IMR-90 (cell line): ENCODE results near the gene BNIP2. TPM values are rescaled to one million over a fixed set of nuclear protein-coding genes. Genes with fewer than 3 reads are reported as not detected.

Experiments
- ATAC-seq: fragments of 200-7000 bp; cut with Tn5 transposase; 2 replicates; pipeline ENCODE4 v1.9.1; 2020; ENCODE audit warnings: low read depth, mild to moderate bottlenecking, moderate library complexity
- BruUV-seq: library from RNA; stranded (reverse); fragments of 400-500 nt; replicated peaks from 2 replicates; lab custom pipeline; 2021; lab: Mats Ljungman, UMichigan
- CTCF ChIA-PET: fragments of 300-600 bp; formaldehyde crosslinking; extraction: SDS; loops from one replicate; lab custom pipeline; 2021; ENCODE audit warnings: antibody characterized with exemption; lab: Yijun Ruan, JAX
- POLR2A ChIA-PET: fragments of 300-600 bp; sonication (Branson Sonifier 250); formaldehyde crosslinking; loops from one replicate; lab custom pipeline; 2022; ENCODE audit warnings: antibody characterized with exemption; ENCODE audit not compliant: unreplicated experiment; lab: Charles Lee
- DNase-seq: peaks from one replicate; pipeline ENCODE4 v3.0.0; 2013
- H2AFZ ChIP-seq: replicated peaks from 2 replicates; pipeline ENCODE3; 2013; ENCODE audit warnings: low read length, mild to moderate bottlenecking; ENCODE audit not compliant: poor library complexity
- H2AK5ac ChIP-seq: 2 replicates; pipeline ENCODE4 v1.6.1; 2013; ENCODE audit warnings: low read depth, low read length, inconsistent platforms
- H2AK9ac ChIP-seq: replicated peaks from 2 replicates; pipeline ENCODE3; 2013; ENCODE audit warnings: mild to moderate bottlenecking, low read depth, low read length, moderate library complexity; ENCODE audit not compliant: poor library complexity
- H2BK120ac ChIP-seq: 2 replicates; pipeline ENCODE4 v1.6.1; 2013; ENCODE audit warnings: low read depth, low read length, inconsistent platforms
- H2BK15ac ChIP-seq: 3 replicates; pipeline ENCODE4 v1.6.1; 2013; ENCODE audit warnings: low read depth, low read length, inconsistent platforms
- H2BK20ac ChIP-seq: 2 replicates; pipeline ENCODE4 v1.6.1; 2013; ENCODE audit warnings: low read depth, mild to moderate bottlenecking, inconsistent platforms, low read length, moderate library complexity
- H2BK5ac ChIP-seq: 2 replicates; pipeline ENCODE4 v1.6.1; 2013; ENCODE audit warnings: mild to moderate bottlenecking, low read depth, low read length, inconsistent platforms; ENCODE audit not compliant: poor library complexity, severe bottlenecking
- H3K14ac ChIP-seq: replicated peaks from 2 replicates; pipeline ENCODE4 v1.6.1; 2013; ENCODE audit warnings: low read depth, low read length, inconsistent platforms
- H3K18ac ChIP-seq: 2 replicates; pipeline ENCODE4 v1.6.1; 2013; ENCODE audit warnings: low read depth, low read length, control low read depth
- H3K23ac ChIP-seq: 2 replicates; pipeline ENCODE4 v1.6.1; 2013; ENCODE audit warnings: low read depth, low read length, inconsistent platforms
- H3K27ac ChIP-seq: 2 replicates; pipeline ENCODE4 v1.5.1; 2013; ENCODE audit warnings: mild to moderate bottlenecking, control low read depth, low read length; ENCODE audit not compliant: insufficient read depth
- H3K27me3 ChIP-seq: 2 replicates; pipeline ENCODE4 v1.6.1; 2013; ENCODE audit warnings: low read length; ENCODE audit not compliant: control insufficient read depth, insufficient read depth
- H3K36me3 ChIP-seq: 2 replicates; pipeline ENCODE4 v1.6.1; 2013; ENCODE audit warnings: low read length, mixed read lengths; ENCODE audit not compliant: control insufficient read depth, insufficient read depth
- H3K4ac ChIP-seq: 2 replicates; pipeline ENCODE4 v1.6.1; 2013; ENCODE audit warnings: low read depth, low read length, inconsistent platforms
- H3K4me1 ChIP-seq: 2 replicates; pipeline ENCODE4 v1.6.1; 2013; ENCODE audit warnings: low read length, mixed read lengths; ENCODE audit not compliant: control insufficient read depth, insufficient read depth
- H3K4me2 ChIP-seq: 2 replicates; pipeline ENCODE4 v1.6.1; 2013; ENCODE audit warnings: low read depth, mild to moderate bottlenecking, control low read depth, low read length, moderate library complexity
- H3K4me3 ChIP-seq: 2 replicates; pipeline ENCODE4 v1.5.1; 2013; ENCODE audit warnings: low read depth, mild to moderate bottlenecking, control low read depth, low read length, moderate library complexity; ENCODE audit not compliant: insufficient read depth
- H3K56ac ChIP-seq: 2 replicates; pipeline ENCODE4 v1.6.1; 2013; ENCODE audit warnings: low read length, inconsistent platforms; ENCODE audit not compliant: insufficient read depth; ENCODE audit errors: extremely low read depth
- H3K79me1 ChIP-seq, 2 experiments: 2 replicates each; pipeline ENCODE4 v1.6.1; 2013; ENCODE audit warnings: low read length in 2 of 2, inconsistent platforms in 1 of 2, low read depth in 1 of 2
- H3K9ac ChIP-seq: 2 replicates; pipeline ENCODE4 v1.6.1; 2013; ENCODE audit warnings: low read depth, low read length, control low read depth
- H3K9me1 ChIP-seq: 2 replicates; pipeline ENCODE4 v1.6.1; 2013; ENCODE audit warnings: low read length, inconsistent platforms; ENCODE audit not compliant: insufficient read depth
- H3K9me3 ChIP-seq: 2 replicates; pipeline ENCODE4 v1.6.1; 2013; ENCODE audit warnings: low read length; ENCODE audit not compliant: control insufficient read depth, insufficient read depth
- H4K20me1 ChIP-seq: 2 replicates; pipeline ENCODE4 v1.6.1; 2013; ENCODE audit warnings: low read length, inconsistent platforms; ENCODE audit not compliant: insufficient read depth
- H4K5ac ChIP-seq: 2 replicates; pipeline ENCODE4 v1.6.1; 2013; ENCODE audit warnings: mild to moderate bottlenecking, low read depth, low read length, control low read depth
- H4K8ac ChIP-seq, 2 experiments: 2 replicates each; pipeline ENCODE4 v1.6.1; 2013; ENCODE audit warnings: low read depth in 2 of 2, low read length in 2 of 2, control low read depth in 1 of 2, inconsistent platforms in 1 of 2
- H4K91ac ChIP-seq: 2 replicates; pipeline ENCODE4 v1.6.1; 2013; ENCODE audit warnings: low read depth, low read length, inconsistent platforms; ENCODE audit not compliant: insufficient read depth
- CHD1 ChIP-seq: IDR thresholded peaks from 2 replicates; pipeline ENCODE4 v1.6.1; 2012; ENCODE audit warnings: low read depth, low read length, improper control_type of control experiment
- CTCF ChIP-seq: conservative IDR thresholded peaks from 2 replicates; pipeline ENCODE4 v1.5.1; 2012; ENCODE audit warnings: mild to moderate bottlenecking, low read depth, low read length, improper control_type of control experiment
- FOS ChIP-seq: fragments of 150-350 bp; IDR thresholded peaks from 2 replicates; pipeline ENCODE4 v1.6.1; 2016; ENCODE audit warnings: low read depth, low read length
- MAFK ChIP-seq: IDR thresholded peaks from 2 replicates; pipeline ENCODE4 v1.6.1; 2012; ENCODE audit warnings: low read depth, low read length, improper control_type of control experiment
- MAZ ChIP-seq: IDR thresholded peaks from 2 replicates; pipeline ENCODE4 v1.6.1; 2012; ENCODE audit warnings: low read depth, mild to moderate bottlenecking, low read length, improper control_type of control experiment, moderate library complexity, borderline replicate concordance
- MXI1 ChIP-seq: IDR thresholded peaks from 2 replicates; pipeline ENCODE4 v1.6.1; 2012; ENCODE audit warnings: low read depth, mild to moderate bottlenecking, low read length, moderate library complexity, borderline replicate concordance
- RAD21 ChIP-seq: IDR thresholded peaks from 2 replicates; pipeline ENCODE4 v1.6.1; 2012; ENCODE audit warnings: low read length, improper control_type of control experiment
- RCOR1 ChIP-seq: IDR thresholded peaks from 2 replicates; pipeline ENCODE4 v1.6.1; 2012; ENCODE audit warnings: mild to moderate bottlenecking, low read length, improper control_type of control experiment; ENCODE audit not compliant: insufficient replicate concordance
- SMC3 ChIP-seq: fragments of 150-350 bp; IDR thresholded peaks from 2 replicates; pipeline ENCODE4 v1.6.1; 2016; ENCODE audit warnings: low read depth, mild to moderate bottlenecking, antibody characterized with exemption, low read length, moderate library complexity
- USF2 ChIP-seq: fragments of 150-350 bp; IDR thresholded peaks from 2 replicates; pipeline ENCODE4 v1.6.1; 2017; ENCODE audit warnings: mild to moderate bottlenecking, antibody characterized with exemption, low read length, low read depth
- WGBS, 2 experiments: methylation state at CpG; one replicate each; pipeline versions ENCODE4 v1.1.5 to v1.1.7; 2013; ENCODE audit warnings: missing lambda C conversion rate in 2 of 2; ENCODE audit not compliant: insufficient read length in 1 of 2; ENCODE audit errors: extremely low coverage in 2 of 2; 5-methylcytosine and 5-hydroxymethylcytosine counted together
- dilution Hi-C: fragments of 300-500 bp; cut with HindIII; formaldehyde crosslinking; loops from one replicate; pipeline ENCODE4 v1.14.3; 2018; ENCODE audit warnings: low sequenced_read_pairs; ENCODE audit not compliant: unreplicated experiment
- in situ Hi-C: fragments of 300-500 bp; cut with MboI; formaldehyde crosslinking; loops from 3 replicates; pipeline ENCODE4 v1.14.3; 2019; ENCODE audit warnings: low sequenced_read_pairs, inconsistent platforms, mixed read lengths
- intact Hi-C: fragments of 100-400 bp; cut with micrococcal nuclease; formaldehyde crosslinking; loops from 2 replicates; pipeline ENCODE4 v1.10.0; 2022
- polyA plus RNA-seq, 3 experiments: library from polyadenylated mRNA; depleted of rRNA; stranded (reverse); fragments of >200 nt; gene quantifications; 2 replicates each; pipeline ENCODE4 v1.2.3, GENCODE V29; 2012; ENCODE audit warnings: low replicate concordance in 1 of 3
- total RNA-seq: library from RNA; depleted of rRNA; stranded (reverse); fragments of >200 nt; gene quantifications from 2 replicates; pipeline ENCODE4 v1.2.3, GENCODE V29; 2012
- TF ChIP-seq, protein P1 (sequence below): fragments of 150-350 bp; IDR thresholded peaks from 2 replicates; pipeline ENCODE4 v1.6.1; 2016; ENCODE audit warnings: low read depth, mild to moderate bottlenecking, low read length, moderate library complexity, borderline replicate concordance

BNIP2 gene
- total and polyA plus RNA-seq, 2 of the 4 experiments (the other 2 are of a cell fraction): 36.9 to 47.3 TPM

- H2BK20ac ChIP-seq: no peak overlapping the region
- no peak overlapping the region for H2BK5ac ChIP-seq
- CTCF ChIA-PET: no interaction called here
- no peak overlapping the region for H3K4me2 ChIP-seq
- dilution Hi-C loops: no loop called here
- no peak overlapping the region for H3K27ac ChIP-seq
- intact Hi-C loops: no loop called here
- H3K23ac ChIP-seq: no peak overlapping the region
- no peak overlapping the region for H3K4ac ChIP-seq
- no TSS peak for BruUV-seq
- H3K4me1 ChIP-seq: no peaks in the 10 kb centered on the region
- H2AK9ac ChIP-seq: no peak overlapping the region
- TF ChIP-seq, protein P1, sequence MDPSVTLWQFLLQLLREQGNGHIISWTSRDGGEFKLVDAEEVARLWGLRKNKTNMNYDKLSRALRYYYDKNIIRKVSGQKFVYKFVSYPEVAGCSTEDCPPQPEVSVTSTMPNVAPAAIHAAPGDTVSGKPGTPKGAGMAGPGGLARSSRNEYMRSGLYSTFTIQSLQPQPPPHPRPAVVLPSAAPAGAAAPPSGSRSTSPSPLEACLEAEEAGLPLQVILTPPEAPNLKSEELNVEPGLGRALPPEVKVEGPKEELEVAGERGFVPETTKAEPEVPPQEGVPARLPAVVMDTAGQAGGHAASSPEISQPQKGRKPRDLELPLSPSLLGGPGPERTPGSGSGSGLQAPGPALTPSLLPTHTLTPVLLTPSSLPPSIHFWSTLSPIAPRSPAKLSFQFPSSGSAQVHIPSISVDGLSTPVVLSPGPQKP: no peak
- TF ChIP-seq MAZ (no peak), RAD21 (no peak), FOS (no peak), MXI1 (no peak), CHD1 (no peak), USF2 (no peak), MAFK (no peak), SMC3 (no peak), RCOR1 (no peak), CTCF (no peak)
- DNase-seq: no peak
- H4K8ac ChIP-seq: no peak overlapping the region
- H3K56ac ChIP-seq: no peak overlapping the region
- no peak overlapping the region for H3K4me3 ChIP-seq
- in situ Hi-C loops: no loop called here
- no peak overlapping the region for H2BK120ac ChIP-seq
- ATAC-seq: no peak
- POLR2A ChIA-PET: no interaction called here
- no peak overlapping the region for H3K14ac ChIP-seq
- H3K18ac ChIP-seq: no peak overlapping the region
- H2BK15ac ChIP-seq: no peak overlapping the region
- H4K5ac ChIP-seq: no peak overlapping the region
- H3K9ac ChIP-seq: no peak overlapping the region
- H3K36me3 ChIP-seq: no peaks in the 10 kb centered on the region
- no peaks in the 10 kb centered on the region for H3K9me1 ChIP-seq
- H2AK5ac ChIP-seq: no peak overlapping the region
- WGBS, 2 experiments: 68% methylated on average over 2 of the region's 3 CpGs; no CpG with 5 or more reads in 1 of the 2 experiments
- no peak overlapping the region for H2AFZ ChIP-seq
- no peak overlapping the region for H4K91ac ChIP-seq
- H4K20me1 ChIP-seq: no peaks in the 10 kb centered on the region
- H3K79me1 ChIP-seq: no peaks in the 10 kb centered on the region
- H3K27me3 ChIP-seq: peaks cover 23% of the 10 kb centered on the region
- no peaks in the 10 kb centered on the region for H3K9me3 ChIP-seq
These were observed 72.7 kb downstream of the BNIP2 start for GRCh38 chr15:59616379-59616778.
